NOMO-1 treated with dmso at 0.1 percent for 144 hours (cell line): ENCODE measurements around the gene BCR.

ENCODE experiments used
- DNase-seq: peaks from one replicate; lab custom pipeline; 2025; ENCODE audit not compliant: unreplicated experiment; lab: John Stamatoyannopoulos, UW

Gene BCR

DNA sequence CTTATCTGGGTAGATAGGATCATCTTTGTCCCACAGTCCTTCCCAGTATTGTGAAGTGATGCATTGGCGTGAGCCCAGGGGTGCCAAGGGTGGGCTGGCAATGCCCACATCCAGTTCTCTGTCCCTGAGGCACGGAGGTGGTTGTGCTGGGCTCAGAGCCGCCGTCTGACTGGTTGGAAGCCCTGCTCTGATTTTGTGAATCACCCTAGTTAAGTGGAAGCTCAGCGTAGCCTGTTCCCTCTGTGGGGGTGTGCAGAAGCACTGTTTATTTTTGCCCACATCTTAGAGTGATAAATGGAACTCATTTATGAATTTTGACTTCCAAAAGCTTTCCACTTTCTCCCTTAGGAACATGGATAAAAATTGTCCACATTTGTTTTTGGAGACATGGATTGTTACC, 13.6 kb downstream of the BCR start:
- no peak for DNase-seq

DNA sequence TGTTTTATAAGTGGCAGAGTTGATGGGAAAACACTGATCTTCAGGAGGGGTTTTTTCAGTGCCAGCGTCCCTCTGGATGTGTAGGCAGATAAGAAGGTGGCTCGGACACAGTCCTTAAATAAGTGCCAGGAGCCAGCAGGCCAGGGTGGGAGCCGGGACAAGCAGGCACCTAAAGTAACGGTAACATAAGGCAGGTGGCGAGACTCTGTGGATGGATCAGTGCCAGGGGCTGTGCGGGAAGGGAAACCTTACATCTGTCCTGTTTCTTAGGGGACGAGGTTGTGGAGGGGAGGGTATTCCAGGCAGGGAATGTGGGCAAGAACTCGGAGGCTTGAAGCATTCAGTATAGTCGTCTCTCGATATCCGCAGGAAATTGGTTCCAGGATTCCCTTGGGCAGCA, 15.9 kb downstream of the BCR start:
- no peak for DNase-seq

DNA sequence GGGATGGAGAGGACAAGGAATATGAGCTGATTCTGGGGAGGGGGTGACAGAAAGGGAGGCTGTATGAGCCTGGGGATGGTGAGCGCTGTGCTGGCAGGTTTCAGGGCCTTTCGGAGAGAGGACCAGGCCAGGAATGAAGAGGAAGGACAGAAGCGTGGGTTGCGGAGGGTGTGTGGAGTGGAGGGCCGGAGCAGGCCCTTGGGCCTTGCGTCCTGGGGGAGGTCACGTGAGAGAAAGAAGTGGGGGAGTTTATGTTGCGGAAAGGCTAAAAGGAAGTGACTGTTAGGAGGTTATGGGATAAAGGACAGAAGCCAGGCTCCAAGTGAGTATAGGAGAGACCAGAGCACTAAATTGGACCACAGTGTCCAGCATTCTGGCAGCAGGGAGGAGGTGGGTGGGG, 17.5 kb downstream of the BCR start:
- no peak for DNase-seq

DNA sequence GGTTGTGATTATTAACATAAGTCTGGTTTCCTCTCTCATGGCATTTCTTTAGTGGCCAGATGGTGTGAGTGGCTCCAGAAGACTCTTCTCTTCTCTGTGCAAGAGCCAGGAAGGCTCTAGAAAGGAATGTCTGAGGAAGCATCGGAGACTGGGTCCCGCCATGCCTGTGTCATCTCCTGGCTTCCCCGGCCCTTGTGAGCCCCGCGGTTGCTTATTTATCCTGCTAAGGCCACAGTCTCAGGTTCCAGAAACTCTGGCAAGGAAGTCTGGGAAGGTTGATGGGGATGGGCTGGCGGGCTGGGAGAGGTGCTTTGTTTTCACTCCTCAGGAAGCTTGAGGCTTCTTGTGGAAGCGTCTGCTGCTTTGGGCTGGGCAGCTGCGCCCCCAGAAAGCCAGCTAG, 18.9 kb downstream of the BCR start:
- DNase-seq: no peak

DNA sequence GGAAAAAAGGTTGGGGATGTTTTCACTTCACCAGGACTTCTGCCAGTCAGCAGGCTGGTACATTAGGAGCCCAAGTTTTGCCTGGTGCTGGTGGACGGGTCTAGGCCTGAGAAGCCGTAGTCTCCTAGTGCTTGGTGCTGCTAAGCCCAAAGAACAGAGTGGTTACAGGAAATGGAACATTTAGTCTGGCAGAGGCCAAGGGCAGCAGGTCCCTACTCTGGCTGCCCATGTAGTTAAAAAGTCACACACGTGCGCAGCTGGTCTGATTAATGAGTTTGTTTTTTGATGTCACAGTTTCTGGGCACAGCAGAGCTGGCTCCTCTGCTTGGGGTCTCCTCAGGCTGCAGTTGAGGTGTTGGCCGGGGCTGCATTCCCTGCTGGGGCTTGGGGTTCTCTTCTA, 20.6 kb downstream of the BCR start:
- no peak for DNase-seq

DNA sequence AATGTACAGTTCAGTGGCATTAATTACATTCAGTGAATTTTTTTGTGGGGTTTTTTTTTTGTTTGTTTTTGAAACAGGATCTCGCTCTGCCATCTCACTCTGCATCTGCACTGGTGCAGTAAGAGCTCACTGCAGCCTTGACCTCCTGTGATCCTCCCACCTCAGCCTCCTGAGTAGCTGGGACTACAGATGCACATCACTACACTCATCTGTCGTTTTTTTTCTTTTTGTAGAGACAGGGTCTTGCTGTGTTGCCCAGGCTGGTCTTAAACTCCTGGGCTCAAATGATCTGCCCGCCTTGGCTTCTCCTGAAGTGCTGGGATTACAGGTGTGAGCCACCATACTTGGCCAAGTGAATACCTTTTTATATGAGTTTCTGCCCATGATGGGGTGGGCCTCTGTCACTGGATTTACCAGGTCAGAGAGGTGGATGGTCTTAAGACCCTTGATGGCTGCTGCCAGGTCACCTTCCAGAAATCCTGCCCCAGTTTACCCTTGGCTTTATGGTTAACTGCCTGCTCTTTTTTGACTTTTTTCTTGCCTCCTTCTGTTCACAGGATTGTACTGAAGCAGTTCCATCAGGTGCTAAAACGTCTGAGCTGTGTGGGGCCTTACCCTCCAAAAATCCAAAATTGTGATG, 22.6 kb downstream of the BCR start:
- no peak for DNase-seq

DNA sequence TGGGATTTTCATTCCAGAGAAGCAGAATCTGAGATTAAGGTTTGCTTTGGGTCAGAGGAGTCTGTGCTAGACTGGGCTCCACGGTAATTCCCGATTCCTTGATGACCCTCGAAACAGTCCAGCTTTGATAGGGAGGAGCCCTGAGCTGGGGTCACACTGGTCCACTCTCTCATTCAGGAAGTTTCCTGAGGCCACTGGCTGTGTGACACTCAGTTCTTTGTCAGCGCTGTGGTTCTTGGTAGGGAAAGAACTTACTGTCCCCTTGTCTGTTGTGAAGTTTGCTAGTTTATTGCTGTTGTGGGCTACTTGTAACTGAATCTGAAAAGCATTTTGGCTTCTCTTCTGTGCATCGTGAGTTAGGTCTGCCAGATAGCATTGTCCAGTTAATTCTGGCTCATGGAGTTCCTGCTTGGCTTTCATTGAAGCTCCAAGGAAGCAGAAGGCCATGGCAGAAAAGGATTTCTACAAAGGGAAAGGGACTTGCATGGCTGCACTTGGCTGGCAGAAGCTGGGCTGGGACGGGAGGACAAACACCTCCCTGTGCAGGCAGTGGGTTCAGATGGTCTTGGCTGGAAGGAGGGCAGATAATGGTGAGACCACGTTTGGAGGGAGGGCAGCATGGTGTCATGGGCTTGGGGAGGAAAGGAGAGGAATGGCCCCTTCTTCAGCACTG, 23.3 kb downstream of the BCR start:
- DNase-seq: no peak

DNA sequence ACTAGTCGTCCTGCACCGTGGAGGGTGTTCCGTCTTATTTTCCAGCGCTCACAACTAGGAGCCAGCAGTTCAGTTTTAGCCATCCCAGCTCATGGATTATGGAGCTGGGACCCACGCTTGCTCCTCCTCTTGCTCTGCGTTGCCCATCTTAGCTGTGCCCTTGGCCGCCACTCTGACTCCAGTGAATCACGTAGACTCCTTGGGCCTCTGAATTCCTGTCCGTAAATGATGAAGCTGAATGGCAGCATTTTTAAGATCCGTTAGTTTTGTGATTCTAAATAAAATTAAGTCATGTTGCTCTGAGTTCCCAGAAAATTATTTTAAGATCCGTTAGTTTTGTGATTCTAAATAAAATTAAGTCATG, 23.8 kb downstream of the BCR start:
- DNase-seq: no peak

DNA sequence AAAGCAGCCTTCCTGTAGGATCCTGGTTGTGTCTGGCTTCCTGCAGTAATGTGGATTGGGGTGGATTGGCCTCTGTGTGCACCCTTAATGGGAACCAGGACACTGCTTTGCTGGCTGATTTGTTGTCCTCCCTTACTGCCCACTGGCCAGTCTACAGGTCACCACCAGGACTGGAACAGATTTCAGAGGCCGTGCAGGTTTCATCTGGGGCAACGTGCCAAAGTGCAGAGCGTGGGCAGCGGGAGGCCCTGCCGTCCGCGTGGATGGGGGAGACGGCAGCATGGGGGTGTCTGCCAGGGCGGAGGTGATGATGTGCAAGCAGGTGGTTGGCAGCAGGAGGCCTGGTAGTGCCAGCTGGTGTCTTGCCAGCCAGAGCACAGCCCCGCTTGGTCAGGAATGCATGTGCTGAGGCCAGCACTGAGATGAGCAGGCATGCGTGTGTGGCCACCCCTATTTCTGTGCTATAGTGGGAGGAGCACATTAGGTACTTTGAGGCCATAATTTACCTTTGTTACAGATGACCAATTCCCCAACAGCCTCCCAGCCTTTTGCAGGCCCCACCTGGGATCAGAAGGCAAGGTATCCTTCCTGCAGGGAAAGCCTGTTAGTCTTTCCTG, 24.3 kb downstream of the BCR start:
- no peak for DNase-seq

DNA sequence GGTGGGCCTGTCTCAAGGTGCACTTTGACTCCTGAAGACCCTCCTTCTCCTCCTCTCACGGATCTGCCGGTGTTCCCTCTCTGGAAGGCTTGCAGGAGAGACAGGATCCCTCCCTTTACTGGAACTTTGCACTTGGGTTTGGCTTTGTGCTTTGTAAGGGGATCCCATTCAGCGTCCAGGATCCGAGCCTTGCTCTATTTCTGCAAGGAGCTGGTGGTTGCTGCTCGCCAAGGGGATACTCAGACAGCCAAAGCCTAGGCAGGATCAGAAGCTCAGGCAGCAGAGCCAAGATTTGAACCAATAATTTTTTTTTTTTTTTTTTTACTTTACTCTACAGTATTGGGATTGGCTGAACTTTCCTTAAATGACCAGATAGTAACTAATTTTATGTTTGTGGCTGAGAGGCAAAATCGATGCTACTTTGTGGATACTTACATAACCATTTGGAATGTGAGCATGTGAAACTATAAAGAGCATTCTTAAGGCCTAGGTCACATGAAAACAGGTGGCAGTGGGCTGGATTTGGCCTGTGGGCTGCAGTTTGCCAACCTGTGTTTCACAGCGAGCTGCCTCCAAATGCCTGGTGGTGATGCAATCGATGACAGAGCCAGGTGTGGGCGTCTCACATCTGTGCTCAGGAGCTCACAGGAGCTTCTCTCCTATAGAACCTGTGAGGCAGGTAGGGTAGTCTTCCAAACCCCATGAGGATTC, 25.2 kb downstream of the BCR start:
- DNase-seq: no peak

DNA sequence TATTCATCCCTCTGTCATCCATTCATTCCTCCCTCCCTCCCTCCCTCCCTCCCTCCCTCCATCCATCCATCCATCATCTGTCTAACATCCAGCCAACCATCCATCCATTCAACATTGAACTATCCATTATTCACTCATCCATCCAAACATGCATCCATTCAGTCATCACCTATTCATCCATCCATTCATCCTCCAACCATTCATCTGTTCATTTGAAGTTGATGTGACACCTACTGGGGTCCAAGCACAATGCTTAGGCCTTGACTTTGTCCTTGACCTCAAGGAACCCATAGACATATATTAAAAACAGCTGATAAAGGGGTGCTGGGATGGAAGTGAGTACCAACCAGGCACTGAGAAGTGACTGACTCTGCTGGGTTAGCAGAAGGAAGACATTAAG, 26.6 kb downstream of the BCR start:
- DNase-seq: no peak

DNA sequence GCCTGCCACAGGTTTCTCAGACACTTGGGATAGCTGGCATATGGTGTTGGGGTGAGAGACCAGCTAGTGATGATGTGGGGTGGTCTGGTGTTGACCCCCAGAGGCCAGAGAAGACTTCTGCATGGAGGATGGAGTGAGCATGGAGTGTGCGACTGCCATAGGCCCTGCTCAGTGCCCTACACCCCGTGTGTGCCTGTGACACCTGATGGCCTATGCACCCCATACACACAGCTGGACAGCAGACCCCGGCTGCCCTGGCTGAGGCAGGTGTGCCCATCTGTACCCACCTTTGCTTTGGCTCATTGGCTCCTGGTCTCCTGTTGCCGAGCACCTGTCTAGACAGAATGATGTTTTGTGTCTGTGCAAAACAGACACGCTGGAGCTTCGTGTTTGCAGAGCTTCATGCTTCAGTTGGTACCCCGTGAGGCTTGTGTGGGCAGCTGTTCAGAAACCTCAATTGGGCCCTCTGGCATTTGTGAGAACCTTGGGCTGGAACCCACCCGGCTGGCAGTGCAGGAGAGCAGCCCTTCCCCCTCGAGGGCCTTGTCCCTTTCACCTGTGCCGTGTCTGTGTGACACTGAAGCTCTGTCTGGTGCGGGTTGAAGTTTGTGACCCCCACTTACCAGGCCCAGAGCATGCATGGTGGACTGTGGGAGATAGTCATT, 27.6 kb downstream of the BCR start:
- no peak for DNase-seq

DNA sequence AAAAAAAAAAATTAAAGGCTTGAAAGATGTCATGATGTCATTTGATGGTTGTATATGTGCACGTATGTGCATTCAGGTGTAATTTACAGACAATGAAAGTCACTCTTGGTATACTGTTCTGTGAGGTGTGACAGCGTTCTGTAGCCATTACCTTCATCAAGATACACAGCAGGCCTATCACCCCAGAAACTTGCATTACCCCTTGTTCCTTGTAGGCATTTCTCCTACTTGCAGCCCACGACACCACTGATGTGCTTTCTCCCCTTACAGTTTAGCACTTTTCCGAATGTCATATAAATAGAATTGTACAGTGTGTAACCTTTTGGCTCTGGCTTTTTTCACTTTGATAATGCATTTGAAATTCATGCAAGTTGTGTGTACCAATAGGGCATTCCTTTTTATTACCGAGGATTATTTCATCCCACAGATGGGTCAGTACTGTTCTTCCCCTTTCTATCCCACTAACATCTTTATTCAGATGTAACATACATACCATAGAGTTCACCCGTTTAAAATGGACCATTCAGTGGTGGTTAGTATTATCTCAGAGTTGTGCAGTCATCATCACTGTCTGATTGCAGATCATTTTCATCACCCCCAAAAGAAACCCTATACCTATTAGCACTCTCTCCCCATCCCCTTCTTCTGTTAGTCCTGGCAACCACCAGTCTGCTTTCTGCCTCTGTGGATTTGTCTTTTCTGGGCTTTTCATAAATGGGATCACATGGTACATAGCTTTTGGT, 30.3 kb downstream of the BCR start:
- DNase-seq: no peak

DNA sequence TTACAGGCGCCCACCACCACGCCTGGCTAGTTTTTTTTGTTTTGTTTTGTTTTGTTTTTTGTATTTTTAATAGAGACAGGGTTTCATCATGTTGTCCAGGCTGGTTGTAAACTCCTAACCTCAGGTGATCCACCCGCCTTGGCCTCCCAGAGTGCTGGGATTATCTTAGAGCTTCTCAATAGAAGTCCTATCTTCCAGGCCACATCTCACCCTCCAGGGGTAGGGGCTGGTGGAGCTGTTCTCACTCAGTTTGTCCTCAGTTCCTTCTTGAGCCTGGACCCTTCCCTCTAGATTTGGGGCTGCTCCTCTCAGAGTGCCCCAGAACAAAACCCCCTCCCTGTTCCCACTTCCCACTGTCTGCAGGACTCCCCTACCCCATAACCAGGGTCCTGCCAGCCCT, 31.3 kb downstream of the BCR start:
- DNase-seq: no peak

DNA sequence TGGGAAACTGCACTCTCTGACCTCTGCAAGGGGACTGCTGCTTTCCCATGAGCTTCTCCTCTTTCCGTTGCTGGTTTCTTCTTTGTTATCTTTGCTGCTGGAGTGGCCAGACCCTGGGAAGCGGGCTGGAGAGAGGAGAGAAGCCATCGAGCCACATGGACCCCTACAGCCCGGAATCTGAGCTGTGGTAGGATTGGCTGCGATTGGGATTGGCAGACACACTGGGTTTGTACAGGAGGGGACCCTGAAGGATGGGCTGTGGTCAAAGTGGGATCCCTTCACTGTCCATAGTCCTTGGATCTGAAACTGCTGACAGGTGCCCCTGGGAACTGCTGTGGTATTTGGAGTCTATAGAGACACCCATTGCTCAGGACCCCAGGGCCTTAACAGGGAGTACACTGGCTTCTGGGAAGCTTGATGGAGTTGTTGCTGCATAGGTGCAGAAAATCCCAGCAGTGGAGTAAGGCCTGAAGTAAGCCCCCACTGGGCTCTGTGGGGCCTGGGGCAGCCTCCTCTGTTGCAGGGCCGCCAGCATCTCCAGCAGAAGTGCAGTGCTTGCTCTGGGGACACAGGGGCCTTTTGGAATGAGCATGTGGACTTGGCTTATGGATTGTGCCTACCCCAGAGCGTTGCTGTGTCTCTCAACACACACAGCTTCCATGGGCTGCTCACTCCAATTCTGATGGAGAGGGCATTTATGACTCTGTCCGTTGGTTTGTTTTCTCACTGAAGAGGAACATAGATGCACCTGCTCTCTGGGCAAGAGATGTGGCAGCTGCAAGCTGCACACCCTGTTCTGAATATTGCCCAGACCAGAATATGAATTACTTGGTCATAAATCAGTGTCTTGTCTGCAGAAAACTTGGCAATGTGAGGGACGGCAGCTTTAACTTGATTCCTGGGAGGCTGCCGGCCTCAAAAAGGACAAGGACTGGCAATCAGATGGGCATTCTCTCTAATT, 32.0 kb downstream of the BCR start:
- DNase-seq: no peak

DNA sequence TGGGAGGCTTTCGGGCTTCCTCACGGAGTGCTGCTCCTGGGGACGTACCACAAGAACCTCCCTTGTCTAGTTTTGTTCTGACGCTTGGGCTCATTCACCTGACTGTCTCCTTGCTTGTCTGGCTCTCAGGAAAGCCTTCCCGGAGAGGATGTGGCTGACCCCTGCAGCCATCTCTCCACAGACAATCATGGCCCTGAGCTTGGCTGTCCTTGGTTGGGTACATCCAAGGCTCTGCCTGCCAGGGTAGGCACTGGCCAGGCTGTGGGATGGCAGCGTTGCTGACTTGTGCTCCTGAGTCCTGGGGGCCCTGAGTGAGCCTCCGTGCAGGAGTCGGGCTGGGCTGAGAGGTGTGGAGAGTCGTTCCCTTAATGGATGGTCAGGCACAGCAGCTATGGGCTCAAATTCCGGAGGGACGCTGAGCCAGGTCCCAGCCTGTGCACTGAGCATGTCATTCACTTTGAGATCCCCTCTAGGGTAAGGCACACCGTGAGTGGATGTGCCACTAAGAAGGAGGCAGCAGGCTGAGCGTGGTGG, 32.8 kb downstream of the BCR start:
- no peak for DNase-seq

DNA sequence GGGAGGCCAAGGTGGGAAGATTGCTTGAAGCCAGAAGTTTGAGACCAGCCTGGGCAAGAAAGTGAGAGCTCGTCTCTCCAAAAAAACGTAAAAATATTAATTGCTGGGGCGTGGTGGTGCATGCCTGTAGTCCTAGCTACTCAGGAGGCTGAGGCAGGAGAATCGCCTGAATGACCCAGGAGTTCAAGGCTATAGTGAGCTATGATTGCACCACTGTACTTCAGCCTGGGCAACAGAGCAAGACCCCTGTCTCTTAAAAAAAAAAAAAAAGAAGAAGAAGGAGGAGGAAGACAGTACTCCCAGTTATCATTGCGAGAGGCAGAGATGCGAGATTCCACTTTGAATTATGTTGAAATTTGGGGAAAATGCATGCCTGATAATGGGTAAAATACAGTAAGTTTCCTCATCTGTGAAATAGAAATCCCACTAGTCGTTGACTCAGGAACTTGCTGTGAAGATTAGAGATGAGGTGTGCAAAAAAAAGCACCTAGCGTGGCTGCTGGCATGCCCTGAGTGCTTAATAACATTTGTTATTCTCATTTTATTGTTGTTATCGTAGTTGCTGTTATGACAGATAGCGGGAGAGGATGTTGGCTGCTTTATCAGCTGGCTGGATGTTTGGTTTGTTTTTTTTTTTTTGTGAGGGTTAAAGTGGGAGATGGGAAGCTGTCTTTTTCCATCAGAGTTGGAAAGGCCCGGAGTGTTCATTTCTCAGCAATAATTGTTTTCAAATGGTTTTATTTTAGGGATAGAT, 33.4 kb downstream of the BCR start:
- DNase-seq: no peak

DNA sequence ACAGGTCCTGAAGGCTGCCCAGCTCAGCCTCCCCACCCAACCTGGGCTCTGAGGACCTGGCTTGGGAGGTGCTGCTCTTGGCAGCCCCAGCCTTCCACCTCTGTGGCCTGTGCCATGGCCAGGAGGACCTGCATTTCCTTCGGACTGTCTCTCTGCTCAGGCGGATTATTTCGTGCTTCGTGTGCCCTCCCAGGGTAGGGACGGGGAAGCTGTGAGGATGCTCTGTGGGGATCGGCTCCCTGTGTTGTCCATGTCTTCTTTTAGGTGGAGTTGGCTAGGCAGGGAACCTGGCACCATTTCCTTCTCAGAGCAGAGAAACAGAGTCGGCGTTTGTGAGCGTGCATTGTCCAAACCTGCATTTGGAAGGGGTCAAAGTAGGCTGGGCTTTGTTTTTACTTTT, 34.1 kb downstream of the BCR start:
- no peak for DNase-seq
